OCI-LY3 (cell line): Measurements from ENCODE around the gene UBXN10.

Experiments used
- H2AFZ ChIP-seq: fragments of 200-600, 300-600 bp; shearing (Covaris generic); 2 replicates; pipeline ENCODE4 v1.6.0; 2014; ENCODE audit warnings: antibody characterized with exemption, low read depth, low read length
- H3K27ac ChIP-seq: fragments of 200-600, 300-600 bp; sonication (generic); 2 replicates; pipeline ENCODE4 v1.5.1; 2014; ENCODE audit warnings: mild to moderate bottlenecking, low read length, moderate library complexity, mixed read lengths
- H3K27me3 ChIP-seq: fragments of 200-600, 300-600 bp; sonication (generic); 2 replicates; pipeline ENCODE4 v1.6.1; 2014; ENCODE audit warnings: low read depth, low read length, mixed read lengths
- H3K36me3 ChIP-seq: fragments of 200-600, 300-600 bp; sonication (generic); replicated peaks from 2 replicates; pipeline ENCODE3; 2014; ENCODE audit warnings: low read depth, low read length, mixed read lengths
- H3K4me1 ChIP-seq: fragments of 300-600, 200-600 bp; sonication (generic); 2 replicates; pipeline ENCODE4 v1.6.1; 2014; ENCODE audit warnings: low read length, mixed read lengths
- H3K4me2 ChIP-seq: fragments of 200-600, 300-600 bp; sonication (generic); 2 replicates; pipeline ENCODE4 v1.6.1; 2014; ENCODE audit warnings: low read length, mixed read lengths
- H3K4me3 ChIP-seq: fragments of 300-600, 200-600 bp; sonication (generic); 2 replicates; pipeline ENCODE4 v1.5.1; 2014; ENCODE audit warnings: antibody characterized with exemption, mild to moderate bottlenecking, low read length, moderate library complexity
- H3K79me2 ChIP-seq: fragments of 300-600, 200-600 bp; shearing (Covaris generic); 2 replicates; pipeline ENCODE4 v1.6.1; 2014; ENCODE audit warnings: mild to moderate bottlenecking, low read length, mixed read lengths
- H3K9ac ChIP-seq: fragments of 300-600, 200-600 bp; shearing (Covaris generic); 2 replicates; pipeline ENCODE4 v1.6.0; 2014; ENCODE audit warnings: mild to moderate bottlenecking, low read length, moderate library complexity
- H3K9me3 ChIP-seq: fragments of 200-600, 300-600 bp; shearing (Covaris generic); 2 replicates; pipeline ENCODE4 v1.6.1; 2014; ENCODE audit warnings: low read length, mixed read lengths; ENCODE audit not compliant: insufficient read depth
- H4K20me1 ChIP-seq: fragments of 200-600, 300-600 bp; sonication (generic); 2 replicates; pipeline ENCODE4 v1.6.1; 2016; ENCODE audit warnings: low read length, mixed read lengths; ENCODE audit not compliant: insufficient read depth
- EZH2phosphoT487 ChIP-seq: fragments of 200-600 bp; shearing (Covaris generic); IDR thresholded peaks from 2 replicates; pipeline ENCODE4 v1.6.1; 2018; ENCODE audit warnings: antibody characterized with exemption, mixed run types, low read depth
- TF ChIP-seq, protein P1 (sequence below): fragments of 200-600, 300-600 bp; sonication (generic); IDR thresholded peaks from 2 replicates; pipeline ENCODE4 v1.5.1; 2014; ENCODE audit warnings: antibody characterized with exemption, low read length, low read depth

UBXN10 gene

GRCh38 chr1:20138346-20138745, 47.5 kb upstream of the UBXN10 start:
- Histone ChIP-seq H3K4me2 (no peak overlapping the region), H4K20me1 (no peaks in the 10 kb centered on the region), H3K27me3 (no peaks in the 10 kb centered on the region), H3K36me3 (no peaks in the 10 kb centered on the region), H3K27ac (no peak overlapping the region), H3K4me1 (no peaks in the 10 kb centered on the region), H3K79me2 (no peaks in the 10 kb centered on the region), H3K9ac (no peak overlapping the region), H3K9me3 (no peaks in the 10 kb centered on the region), H3K4me3 (no peak overlapping the region), H2AFZ (no peak overlapping the region)
- TF ChIP-seq, protein P1, sequence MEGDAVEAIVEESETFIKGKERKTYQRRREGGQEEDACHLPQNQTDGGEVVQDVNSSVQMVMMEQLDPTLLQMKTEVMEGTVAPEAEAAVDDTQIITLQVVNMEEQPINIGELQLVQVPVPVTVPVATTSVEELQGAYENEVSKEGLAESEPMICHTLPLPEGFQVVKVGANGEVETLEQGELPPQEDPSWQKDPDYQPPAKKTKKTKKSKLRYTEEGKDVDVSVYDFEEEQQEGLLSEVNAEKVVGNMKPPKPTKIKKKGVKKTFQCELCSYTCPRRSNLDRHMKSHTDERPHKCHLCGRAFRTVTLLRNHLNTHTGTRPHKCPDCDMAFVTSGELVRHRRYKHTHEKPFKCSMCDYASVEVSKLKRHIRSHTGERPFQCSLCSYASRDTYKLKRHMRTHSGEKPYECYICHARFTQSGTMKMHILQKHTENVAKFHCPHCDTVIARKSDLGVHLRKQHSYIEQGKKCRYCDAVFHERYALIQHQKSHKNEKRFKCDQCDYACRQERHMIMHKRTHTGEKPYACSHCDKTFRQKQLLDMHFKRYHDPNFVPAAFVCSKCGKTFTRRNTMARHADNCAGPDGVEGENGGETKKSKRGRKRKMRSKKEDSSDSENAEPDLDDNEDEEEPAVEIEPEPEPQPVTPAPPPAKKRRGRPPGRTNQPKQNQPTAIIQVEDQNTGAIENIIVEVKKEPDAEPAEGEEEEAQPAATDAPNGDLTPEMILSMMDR, result no peak
- TF ChIP-seq EZH2phosphoT487, result no peak

DNA sequence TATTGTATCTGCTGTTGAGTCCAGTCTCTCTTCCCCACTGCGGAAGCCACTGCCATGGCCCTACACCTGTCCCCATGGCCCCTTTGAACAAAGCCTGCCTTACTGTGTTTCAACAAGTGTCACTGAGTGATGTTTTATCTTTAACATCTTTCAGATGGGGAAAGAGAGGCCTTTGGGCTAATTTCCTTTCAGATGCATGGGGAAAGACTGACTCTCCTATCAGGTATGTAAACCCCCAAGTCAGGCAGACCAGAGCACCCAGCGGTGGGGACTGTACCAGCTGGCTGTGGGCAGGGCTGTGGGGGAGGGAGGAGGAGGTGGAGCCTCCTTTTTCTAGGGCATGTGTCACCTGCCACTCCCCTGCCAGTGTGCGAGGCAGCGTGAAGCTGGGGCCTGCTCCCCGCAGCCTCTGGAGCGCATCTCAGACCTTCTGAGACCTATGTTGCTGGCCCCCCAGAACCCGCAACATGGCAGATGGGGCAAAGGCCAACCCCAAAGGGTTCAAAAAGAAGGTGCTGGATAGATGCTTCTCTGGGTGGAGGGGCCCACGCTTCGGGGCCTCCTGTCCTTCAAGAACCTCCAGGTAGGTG, 46.8 kb upstream of the UBXN10 start, which contains the start of gene PLA2G2F:
PLA2G2F (plus strand) TSS at position 363 of the 590 bp plus-strand sequence; CDS start at position 468, 105 bp downstream.
- H4K20me1 ChIP-seq, result no peaks in the 10 kb centered on the region
- no peaks in the 10 kb centered on the region for H3K9me3 ChIP-seq
- H3K36me3 ChIP-seq, result no peaks in the 10 kb centered on the region
- H3K4me1 ChIP-seq, result no peaks in the 10 kb centered on the region
- no peak within 1 kb of the TSS for H3K27ac ChIP-seq
- H3K79me2 ChIP-seq, result no peaks in the 10 kb centered on the region
- no peak for TF ChIP-seq EZH2phosphoT487
- TF ChIP-seq, protein P1, result no peak
- H2AFZ ChIP-seq, result no peak within 1 kb of the TSS
- H3K27me3 ChIP-seq, result no peaks in the 10 kb centered on the region
- no peak within 1 kb of the TSS for H3K4me3 ChIP-seq
- no peak within 1 kb of the TSS for H3K4me2 ChIP-seq
- no peak within 1 kb of the TSS for H3K9ac ChIP-seq

GRCh38 chr1:20139776-20140612, 45.9 kb upstream of the UBXN10 start:
- Histone ChIP-seq H4K20me1 (no peaks in the 10 kb centered on the region), H3K4me2 (no peak overlapping the region)
- TF ChIP-seq EZH2phosphoT487, result no peak
- TF ChIP-seq, protein P1, result no peak

GRCh38 chr1:20141001-20141400, 44.9 kb upstream of the UBXN10 start:
- no peak for TF ChIP-seq EZH2phosphoT487

More at GRCh38 chr1:20139776-20140612, 45.9 kb upstream of the UBXN10 start:
- no peak overlapping the region for H3K27ac ChIP-seq
- H2AFZ ChIP-seq, result no peak overlapping the region
- H3K36me3 ChIP-seq, result no peaks in the 10 kb centered on the region
- H3K4me3 ChIP-seq, result no peak overlapping the region
- no peaks in the 10 kb centered on the region for H3K9me3 ChIP-seq
- H3K9ac ChIP-seq, result no peak overlapping the region
- no peaks in the 10 kb centered on the region for H3K79me2 ChIP-seq
- H3K27me3 ChIP-seq, result no peaks in the 10 kb centered on the region
- no peaks in the 10 kb centered on the region for H3K4me1 ChIP-seq

More at GRCh38 chr1:20141001-20141400, 44.9 kb upstream of the UBXN10 start:
- Histone ChIP-seq H3K9ac (no peak overlapping the region), H3K79me2 (no peaks in the 10 kb centered on the region), H3K4me2 (no peak overlapping the region), H3K4me1 (no peaks in the 10 kb centered on the region), H2AFZ (no peak overlapping the region), H3K27me3 (no peaks in the 10 kb centered on the region), H3K4me3 (no peak overlapping the region), H3K36me3 (no peaks in the 10 kb centered on the region), H3K27ac (no peak overlapping the region), H3K9me3 (no peaks in the 10 kb centered on the region), H4K20me1 (no peaks in the 10 kb centered on the region)
